ENCODE data around the gene QPRT.
A peak's percentile ranks its signal among the peaks of the same experiment; 100 is the strongest.
"Not testable (repeated sequence)": the region's sequence is repeated elsewhere in the genome, so short reads cannot be mapped to it uniquely, and the experiment has no call there.

QPRT gene

DNA sequence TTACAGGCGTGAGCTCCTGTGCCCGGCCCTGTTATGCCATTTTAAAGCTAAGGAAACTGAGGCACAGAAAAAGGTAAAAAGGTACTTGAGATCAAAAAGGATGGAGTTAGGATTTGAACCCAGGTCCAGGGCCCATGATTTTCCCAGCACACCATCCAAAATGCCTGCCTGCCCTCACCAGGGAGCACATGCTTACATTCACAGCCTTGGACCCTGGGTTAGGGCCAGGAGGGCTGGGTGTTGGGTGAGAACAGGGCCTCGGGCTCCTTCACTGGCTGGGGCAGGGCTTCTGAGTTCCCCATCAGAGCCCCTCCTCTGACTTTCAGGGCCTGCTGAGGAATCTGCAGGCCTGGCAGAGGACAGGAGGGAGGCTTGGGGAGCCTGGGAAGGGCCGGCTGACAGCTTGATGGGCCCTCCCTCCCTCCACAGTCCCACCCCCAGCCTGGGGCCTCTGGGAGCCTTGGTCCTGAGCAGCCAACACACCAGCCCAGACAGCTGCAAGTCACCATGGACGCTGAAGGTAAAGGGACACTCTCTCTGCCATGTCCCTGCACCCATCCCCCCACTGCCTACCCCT lies at the start of gene QPRT:
TSS of gene QPRT (plus strand) at position 490 of the 577 bp plus-strand sequence. CDS start at position 508, 18 bp downstream.
- peak; percentile 31 for DNase-seq

DNA sequence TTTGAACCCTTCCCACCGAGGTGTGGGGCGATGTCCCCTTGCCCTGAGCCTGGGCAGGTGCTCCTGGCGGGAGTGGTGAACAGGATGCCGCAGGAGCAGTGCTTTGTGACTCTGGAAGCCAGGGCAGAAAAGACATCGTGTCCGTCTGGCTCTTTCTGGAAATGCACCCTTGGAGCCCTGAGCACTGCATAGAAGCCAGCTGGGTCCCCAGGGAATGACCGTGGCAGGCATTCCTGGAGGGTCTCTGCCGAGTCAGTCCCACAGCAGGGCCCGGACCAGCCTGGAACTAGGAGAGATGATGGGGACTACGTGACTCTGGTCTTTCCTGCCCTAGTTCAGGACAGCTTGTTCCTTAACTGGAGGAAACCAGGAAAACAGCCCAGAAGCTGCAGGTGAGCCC lies 49.7 kb upstream of the QPRT start:
- DNase-seq, result not testable (repeated sequence)

DNA sequence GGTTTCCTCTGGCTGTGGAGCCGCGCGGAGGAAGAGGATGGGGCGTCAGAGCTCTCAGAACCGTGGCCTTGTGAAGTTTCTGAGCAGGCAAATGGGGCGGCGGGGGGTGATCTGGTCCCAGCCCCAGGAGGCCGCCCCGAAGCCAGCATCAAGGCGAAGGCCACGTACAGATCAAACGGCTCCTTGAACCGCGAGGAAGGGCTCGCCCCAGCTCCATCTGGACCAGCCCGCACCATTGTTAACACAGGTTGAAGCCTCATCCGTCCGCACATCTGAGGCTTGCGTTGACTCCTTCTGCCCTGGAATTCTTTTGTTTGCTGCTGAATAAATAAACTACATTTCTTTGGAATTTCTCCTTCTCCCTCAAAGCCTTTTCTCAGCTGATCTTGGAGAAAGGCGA lies 47.3 kb upstream of the QPRT start:
- DNase-seq, result not testable (repeated sequence)

DNA sequence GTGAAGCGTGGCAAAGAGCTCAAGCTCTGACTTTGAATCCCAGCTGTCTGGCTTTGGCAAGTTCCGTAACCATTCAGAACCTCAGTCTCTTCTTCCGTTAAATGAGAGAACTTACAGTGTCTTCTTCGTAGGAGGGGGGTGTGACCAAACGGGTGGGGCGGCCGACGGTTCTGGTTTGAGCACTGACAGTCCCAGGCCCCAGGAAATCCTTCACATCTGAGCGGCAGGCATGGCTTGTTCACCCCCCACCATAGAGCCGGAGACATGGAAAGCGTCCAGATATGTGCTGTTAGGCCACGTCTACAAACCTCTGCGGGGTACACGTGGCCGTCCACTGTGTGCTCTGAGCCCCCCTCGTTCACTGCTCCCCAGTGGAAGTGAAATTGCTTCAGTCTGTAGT lies 43.1 kb upstream of the QPRT start:
- not testable (repeated sequence) for DNase-seq

DNA sequence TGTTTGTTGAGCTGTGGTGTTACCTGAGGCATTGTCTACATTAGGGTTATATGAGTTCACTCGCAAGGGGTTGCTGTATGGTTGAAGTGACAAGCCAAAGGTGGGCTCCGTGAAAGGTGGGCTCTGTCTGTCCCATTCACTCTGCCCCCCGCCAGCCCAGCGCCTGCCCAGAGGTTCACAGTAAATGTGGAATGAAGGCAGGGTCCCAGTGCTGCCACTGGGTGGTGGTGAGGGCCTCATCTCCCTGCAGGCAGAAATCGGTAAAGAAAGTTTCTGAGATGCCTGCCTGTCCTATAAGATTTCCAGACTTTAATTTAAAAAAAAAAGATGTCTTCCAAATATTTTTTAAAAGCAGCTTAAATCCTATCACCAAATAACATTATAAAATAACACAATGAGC lies 42.6 kb upstream of the QPRT start:
- not testable (repeated sequence) for DNase-seq

DNA sequence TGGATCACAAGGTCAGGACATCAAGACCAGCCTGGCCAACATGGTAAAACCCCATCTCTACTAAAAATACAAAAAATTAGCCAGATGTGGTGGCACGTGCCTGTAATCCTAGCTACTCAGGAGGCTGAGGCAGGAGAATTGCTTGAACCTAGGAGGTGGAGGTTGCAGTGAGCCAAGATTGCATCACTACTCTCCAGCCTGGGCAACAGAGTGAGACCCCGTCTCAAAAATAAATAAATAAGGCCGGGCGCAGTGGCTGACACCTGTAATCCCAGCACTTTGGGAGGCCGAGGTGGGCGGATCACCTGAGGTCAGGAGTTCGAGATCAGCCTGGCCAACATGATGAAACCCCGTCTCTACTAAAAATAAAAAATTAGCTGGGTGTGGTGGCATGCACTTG lies 40.2 kb upstream of the QPRT start:
- not testable (repeated sequence) for DNase-seq

DNA sequence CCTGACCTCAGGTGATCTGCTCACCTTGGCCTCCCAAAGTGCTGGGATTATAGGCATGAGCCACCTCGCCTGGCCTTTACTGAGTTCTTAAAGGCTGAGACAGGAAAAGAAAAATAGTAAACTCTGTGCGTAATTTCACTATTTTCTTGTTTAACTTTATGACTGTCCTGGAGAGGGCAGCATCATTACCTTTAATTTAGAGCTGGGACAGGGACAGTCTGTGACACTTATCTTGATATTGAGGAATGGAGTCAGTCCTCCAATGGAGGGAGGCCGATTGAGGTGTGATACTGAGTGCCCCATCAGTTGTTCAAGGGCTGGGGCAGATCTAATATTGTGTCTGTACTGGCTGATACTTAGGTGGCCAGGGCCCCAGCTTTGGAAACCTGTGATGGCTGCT lies 37.4 kb upstream of the QPRT start:
- no peak for DNase-seq

DNA sequence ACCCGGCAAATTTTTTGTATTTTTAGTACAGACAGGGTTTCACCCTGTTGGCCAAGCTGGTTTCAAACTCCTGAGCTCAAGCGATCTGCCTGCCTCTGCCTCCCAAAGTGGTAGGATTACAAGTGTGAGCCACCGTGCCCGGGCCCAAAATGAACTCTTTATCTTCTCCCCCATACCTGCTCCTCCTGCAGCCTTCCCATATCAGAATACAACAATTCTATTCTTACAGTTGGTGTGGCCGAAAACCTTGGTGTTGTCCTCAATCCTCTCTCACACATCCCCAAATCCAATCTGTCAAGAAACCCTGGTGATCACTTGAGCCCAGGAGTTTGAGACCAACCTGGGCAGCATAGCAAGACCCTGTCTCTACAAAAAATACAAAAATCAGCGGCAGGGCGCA lies 35.4 kb upstream of the QPRT start:
- DNase-seq, result no peak

DNA sequence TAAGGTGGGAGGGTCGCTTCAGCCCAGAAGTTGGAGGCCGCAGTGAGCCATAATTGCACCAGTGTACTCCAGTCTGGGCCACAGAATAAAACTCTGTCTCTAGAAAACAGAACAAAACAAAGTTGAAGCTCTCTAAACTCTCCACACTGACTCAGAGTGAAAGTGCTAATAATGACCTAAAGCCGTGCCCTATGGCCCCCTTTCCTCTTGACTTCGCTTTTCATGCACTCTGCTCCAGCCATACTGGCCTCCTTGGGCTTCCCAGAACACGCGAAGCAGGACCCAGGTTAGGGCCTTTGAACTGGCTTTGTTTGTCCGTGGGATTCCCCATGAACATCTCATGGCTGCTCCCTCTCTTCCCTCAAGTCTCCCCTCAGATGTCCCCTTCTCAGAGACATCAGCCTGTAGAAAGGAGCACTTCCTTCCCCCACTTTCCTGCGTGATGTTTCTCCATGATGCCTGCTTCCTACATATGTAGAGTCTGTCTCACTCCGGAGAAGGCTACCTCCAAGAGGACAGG lies 34.6 kb upstream of the QPRT start:
- no peak for DNase-seq

DNA sequence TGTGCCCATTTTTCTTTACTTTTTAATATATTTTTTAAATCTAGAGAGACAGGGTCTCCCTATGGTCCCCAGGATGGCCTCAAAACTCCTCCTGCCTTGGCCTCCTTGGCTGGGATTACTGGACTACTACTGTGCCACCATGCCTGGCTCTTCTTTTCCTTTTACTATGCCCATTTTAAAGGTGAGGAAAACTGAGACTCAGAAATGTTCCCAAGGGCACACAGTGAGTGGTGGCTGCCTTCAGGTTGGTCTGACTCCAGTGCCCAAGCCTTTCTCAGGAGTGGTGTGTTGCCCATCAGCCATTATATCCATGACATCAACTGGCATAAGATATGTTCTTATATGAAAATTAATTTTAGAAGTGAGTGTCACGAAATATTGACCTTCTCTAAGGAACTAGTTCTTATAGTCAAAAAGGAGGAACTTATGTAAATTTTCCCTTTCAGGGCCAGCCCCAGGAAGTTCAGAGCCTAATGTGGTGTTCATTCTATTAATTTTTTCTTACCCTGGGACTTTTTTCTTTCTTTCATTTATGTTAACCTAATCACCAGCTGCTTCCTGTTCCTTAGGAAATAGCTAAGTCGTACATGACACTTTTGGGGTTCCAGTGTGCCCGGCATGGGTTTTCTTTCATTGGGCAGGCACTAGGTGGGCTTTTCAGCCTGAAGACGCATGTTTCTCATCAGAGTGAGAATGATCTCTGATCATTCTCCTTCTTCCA lies 33.8 kb upstream of the QPRT start:
- no peak for DNase-seq

DNA sequence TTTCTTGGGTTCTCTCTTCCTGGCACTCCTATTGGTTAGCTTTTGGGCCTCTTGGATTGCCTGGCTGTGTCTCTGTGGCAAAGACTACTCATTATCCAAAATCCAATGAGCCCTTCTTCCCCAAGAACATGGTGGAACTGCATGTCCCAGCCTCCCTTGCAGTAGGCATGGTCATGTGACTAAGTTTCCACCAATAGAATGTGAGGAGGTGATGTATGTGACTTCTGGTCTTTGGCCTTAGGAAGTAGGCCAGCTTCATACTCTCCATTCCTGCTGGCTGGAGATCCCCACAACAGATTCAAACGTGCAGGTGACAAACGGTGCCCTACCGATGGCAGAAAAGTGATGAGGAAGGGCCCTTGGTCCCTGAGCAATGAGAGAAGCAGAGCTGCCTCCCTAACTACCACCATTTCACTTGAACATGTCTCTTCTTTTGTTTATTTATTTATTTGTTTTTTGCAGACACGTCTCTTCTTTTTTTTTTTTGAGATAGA lies 33.2 kb upstream of the QPRT start:
- no peak for DNase-seq

DNA sequence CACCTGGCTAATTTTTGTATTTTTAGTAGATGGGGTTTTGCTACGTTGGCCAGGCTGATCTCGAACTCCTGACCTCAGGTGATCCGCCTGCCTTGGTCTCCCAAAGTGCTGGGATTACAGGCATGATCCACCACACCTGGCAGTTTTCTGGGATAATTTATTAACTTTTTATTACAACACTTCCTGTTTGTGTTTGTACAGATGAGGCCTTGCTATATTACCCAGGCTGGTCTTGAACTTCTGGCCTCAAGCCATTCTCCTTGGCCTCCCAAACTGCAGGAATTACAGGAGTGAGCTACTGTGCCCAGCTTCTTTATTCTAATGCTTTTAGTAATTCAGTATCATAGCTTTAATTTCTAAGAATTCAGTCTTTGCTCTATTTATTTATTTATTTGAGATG lies 32.0 kb upstream of the QPRT start:
- no peak for DNase-seq

DNA sequence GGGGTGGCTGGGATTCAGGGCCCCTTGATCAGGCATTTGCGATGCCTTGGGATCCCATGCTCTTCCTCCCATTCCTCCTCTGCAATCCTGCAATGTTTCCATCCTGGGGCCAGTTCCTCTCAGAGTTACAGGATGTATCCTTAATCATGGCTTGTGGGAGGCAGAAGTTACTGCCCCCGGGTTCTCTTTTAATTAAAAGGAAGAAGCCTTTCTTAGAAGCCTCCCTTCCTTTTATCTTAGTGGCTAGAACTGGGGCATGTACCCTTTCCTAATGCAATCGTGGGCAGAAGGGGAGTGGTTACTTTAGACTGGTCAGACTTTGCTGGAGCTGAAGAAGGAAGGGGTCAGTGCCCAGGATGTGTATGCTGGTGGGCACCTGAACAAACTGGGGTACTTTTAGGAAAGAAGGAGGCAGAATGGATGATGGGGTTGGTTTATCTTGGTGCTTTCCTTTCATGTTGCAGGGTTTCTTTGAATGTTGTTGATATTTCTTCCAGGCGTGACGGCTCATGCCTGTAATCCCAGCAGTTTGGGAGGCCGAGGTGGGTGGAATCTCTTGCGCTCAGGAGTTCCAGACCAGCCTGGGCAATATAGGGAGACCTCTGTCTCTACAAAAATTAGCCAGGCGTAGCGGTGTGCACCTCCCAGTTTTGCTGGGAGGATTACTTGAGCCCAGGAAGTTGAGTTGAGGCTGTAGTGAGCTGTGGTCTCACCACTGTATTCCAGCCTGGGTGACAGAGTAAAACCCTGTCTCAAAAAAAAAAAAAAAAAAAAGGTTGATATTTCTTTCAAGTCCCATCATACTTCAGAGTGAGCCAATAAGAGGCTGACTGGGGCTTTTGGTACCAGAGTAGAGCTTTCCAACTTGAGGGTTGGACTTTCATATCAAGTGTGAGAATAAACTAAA lies 29.1 kb upstream of the QPRT start:
- DNase-seq, result no peak

DNA sequence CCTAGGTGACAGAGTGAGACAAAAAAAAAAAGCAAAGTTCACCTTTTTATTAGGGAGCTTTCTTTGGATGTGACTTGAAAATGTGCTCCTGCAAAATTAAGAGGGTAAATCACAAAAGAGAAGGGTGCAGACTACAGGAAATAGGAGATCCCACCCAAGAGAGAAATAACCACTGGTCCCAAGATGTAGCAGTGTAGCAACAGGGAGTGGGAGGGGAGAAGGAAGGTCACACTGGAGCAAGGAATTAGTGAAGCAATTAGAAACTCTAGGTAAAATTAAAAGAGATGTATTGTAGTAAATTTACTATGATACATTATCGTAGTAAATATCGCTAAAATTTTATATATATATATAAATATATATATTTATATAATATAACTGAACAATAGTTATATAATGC lies 28.2 kb upstream of the QPRT start:
- DNase-seq, result no peak

DNA sequence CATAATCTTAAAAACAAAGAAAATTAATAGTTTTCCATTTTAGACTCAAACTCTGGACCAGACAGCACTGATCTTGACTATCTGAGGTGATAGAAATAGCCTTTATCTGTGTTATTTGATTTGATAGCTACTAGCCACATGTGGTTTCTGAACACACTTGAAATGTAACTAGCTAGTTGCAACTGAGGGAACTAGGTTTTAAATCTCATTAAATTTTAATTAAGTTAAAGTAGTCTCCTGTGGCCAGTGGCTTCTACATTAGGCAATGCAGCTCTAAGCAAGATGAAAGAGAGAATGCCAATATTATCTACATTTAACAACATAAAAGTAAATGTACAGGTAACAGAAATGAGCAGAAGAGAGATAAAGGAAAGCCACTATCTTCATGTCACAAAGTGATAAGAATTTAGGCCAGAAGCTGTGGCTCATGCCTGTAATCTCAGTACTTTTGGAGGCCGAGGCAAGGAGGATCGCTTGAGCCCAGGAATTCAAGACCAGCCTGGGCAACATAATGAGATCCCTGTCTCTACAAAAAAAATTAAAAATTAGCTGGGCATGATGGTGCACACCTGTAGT lies 27.1 kb upstream of the QPRT start:
- no peak for DNase-seq

DNA sequence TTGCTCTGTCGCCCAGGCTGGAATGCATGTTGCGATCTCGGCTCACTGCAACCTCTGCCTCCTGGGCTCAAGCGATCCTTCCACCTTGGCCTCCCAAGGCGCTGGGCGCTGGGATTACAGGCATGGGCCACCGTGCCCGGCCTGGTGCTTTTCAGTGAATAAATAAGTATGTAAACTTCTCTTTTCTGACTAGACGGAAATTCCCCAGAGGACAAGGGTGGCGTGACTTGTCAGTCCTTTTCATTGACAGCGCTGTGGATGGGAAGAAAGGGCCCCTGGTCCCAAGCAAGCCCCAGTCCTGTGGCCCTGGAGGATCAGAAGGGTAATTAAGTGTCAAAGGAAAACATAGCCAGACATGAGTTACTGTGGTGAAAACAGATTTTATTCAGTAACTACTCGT lies 25.5 kb upstream of the QPRT start:
- no peak for DNase-seq

DNA sequence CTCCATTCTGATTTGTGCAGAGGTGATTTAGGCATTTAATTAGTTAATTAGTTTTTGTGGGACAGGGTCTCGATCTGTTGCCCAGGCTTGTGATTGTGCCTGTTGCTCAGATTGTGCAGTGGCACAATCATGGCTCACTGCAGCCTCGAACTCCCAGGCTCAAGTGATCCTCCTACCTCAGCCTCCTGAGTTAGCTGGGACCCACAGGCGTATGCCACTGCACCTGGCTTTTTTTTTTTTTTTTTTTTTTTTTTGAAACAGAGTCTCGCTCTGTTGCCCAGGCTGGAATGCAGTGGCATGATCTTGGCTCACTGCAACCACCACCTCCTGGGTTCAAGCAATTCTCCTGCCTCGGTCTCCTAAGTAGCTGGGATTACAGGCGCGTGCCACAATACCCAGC lies 25.1 kb upstream of the QPRT start:
- DNase-seq, result not testable (repeated sequence)

DNA sequence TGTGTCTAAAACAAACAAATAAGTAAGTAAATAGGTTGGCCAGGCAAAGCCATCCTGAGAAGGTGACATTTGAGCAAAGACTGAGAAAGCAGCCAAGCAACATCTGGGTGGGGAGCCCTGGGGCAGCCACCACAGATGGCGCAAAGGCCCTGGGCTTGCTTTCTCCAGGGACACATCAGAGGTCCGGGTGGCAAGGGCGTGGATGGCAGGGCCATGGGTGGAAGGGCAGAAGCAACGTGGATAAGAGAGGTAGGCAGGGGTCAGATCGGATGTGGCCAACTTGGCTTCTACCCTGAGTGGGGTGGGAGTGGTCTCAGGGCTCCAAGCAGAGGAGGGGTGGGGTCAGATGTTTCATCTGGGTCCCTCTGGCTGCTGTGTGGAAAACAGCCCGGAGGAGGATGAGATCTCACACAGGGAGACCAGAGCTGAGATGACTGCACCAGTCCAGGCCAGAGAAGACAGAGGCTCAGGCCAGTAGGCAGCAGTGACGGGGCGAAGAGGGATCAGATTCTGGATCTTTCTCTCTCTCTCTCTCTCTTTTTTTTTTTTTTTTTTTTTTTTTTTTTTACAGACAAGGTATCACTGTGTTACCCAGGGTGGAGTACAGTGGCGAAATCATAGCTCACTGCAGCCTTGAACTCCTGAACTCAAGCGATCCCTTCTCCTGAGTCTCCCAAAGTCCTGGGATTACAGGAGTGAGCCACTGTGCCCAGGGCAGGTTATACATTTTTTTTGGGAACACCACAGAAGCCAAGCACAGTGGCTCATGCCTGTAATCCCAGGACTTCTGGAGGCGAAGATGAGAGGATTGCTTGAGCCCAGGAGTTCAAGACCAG lies 22.1 kb upstream of the QPRT start:
- DNase-seq, result no peak

DNA sequence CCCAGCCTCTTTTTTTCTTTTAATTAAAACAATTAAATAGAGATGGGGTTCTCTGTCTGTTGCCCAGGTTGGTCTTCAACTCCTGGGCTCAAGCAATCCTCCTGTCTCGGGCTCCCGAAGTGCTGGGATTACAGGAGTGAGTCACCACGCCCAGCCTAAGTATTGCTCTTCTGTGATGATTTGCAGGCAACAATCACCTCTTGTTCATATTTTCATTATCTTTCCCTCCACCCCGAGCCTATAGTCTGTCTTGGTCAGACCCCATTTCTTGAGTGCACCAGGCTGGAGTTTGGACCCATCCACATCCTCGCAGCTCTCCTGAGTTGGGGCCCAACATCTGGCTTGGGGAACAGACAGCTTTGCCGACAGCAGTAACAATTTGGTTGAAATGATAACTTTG lies 20.3 kb upstream of the QPRT start:
- no peak for DNase-seq

DNA sequence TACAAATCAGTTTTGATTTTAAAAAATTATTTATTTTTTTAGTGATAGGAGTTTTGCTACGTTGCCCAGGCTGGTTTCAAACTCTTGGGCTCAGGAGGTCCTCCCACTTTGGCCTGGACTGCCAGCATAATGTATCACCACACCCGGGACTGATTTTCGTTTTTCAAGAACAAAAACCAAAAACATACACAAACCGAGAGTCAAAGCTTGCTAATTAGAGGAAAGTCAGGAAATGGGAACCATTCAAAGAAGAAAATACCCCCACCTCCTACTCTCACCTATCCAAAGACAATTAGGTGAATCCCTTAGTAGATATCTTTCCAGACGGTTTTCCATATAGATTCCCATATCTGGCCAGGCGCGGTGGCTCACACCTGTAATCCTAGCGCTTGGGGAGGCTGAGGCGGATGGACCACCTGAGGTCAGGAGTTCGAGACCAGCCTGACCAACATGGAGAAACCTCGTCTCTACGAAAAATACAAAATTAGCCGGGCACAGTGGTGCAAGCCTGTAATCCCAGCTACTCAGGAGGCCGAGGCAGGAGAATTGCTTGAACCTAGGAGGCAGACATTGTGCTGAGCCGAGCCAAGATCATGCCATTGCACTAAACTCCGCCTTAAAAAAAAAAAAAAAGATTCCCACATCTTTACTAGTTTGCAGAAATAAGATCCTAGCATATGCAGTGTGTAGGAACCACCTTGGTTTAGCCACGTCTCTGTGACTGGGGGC lies 16.8 kb upstream of the QPRT start:
- DNase-seq, result no peak

DNA sequence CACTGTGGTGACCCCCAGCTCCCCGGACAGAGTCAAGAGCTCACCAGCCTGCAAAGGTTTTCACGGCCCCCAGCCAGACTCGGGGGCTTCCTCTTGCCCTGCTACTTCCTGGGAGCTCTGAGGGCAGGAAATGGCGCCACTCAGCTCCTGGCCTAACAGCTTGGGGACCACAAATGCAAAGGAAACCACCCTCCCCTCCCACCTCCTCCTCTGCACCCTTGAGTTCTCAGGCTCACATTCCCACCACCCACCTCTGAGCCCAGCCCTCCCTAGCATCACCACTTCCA lies 16.3 kb upstream of the QPRT start:
- DNase-seq, result no peak

Data from NCI-H510A (cell line).